SK-N-SH (cell line): Measurements from ENCODE around the gene OR12D2. TPM values are rescaled to one million over a fixed set of nuclear protein-coding genes. Genes with fewer than 3 reads are reported as not detected.
"Not testable (repeated sequence)": the region's sequence is repeated elsewhere in the genome, so short reads cannot be mapped to it uniquely, and the experiment has no call there.

Experiments
- CTCF ChIA-PET: fragments of 300-600, 350-600 bp; formaldehyde crosslinking; extraction: SDS; loops from one replicate; lab custom pipeline; 2021; lab: Yijun Ruan, JAX
- POLR2A ChIA-PET: fragments of 350-600 bp; sonication (Branson Sonifier 250); formaldehyde crosslinking; extraction: SDS; loops from one replicate; lab custom pipeline; 2020; ENCODE audit warnings: antibody characterized with exemption, inconsistent platforms; lab: Yijun Ruan, JAX
- DNase-seq: peaks from one replicate; pipeline ENCODE4 v3.0.0; 2012
- H2AFZ ChIP-seq: fragments of 200-600 bp; sonication (generic); 2 replicates; pipeline ENCODE4 v1.8.1; 2016; ENCODE audit warnings: antibody characterized with exemption, mild to moderate bottlenecking, low read depth
- H3F3A ChIP-seq: fragments of 200-600 bp; sonication (generic); replicated peaks from 2 replicates; pipeline ENCODE3; 2016; ENCODE audit warnings: antibody characterized with exemption, mild to moderate bottlenecking; ENCODE audit not compliant: insufficient read depth
- H3K27ac ChIP-seq, 2 experiments: fragments of 200-500 bp in 1 of 2; fragments of 200-600 bp in 1 of 2; sonication (Bioruptor generic) in 1 of 2; sonication (generic), shearing (Covaris generic) in 1 of 2; 2 replicates each; pipeline versions ENCODE4 v1.5.1 to v1.6.1; 2014 to 2016; ENCODE audit warnings: low read depth in 2 of 2, inconsistent platforms in 1 of 2, low read length in 1 of 2, mild to moderate bottlenecking in 1 of 2, mixed read lengths in 1 of 2
- H3K27me3 ChIP-seq: fragments of 200-600 bp; sonication (generic), shearing (Covaris generic); 2 replicates; pipeline ENCODE4 v1.6.1; 2016; ENCODE audit warnings: mixed run types; ENCODE audit not compliant: insufficient read depth
- H3K36me3 ChIP-seq, 2 experiments: fragments of 200-500 bp in 1 of 2; fragments of 200-600 bp in 1 of 2; sonication (Bioruptor generic) in 1 of 2; sonication (generic) in 1 of 2; replicated peaks in 1 of 2; 2 replicates each; pipeline versions ENCODE3 to v1.5.1; 2014 to 2016; ENCODE audit warnings: low read length in 1 of 2, mild to moderate bottlenecking in 1 of 2; ENCODE audit not compliant: insufficient read depth in 2 of 2, control insufficient read depth in 1 of 2
- H3K4me1 ChIP-seq, 2 experiments: fragments of 200-500 bp in 1 of 2; fragments of 200-600 bp in 1 of 2; sonication (Bioruptor generic) in 1 of 2; sonication (generic), shearing (Covaris generic) in 1 of 2; 2 replicates each; pipeline versions ENCODE4 v1.5.1 to v1.6.1; 2014 to 2016; ENCODE audit warnings: low read depth in 1 of 2, low read length in 1 of 2, mixed run types in 1 of 2; ENCODE audit not compliant: insufficient read depth in 2 of 2, control insufficient read depth in 1 of 2
- H3K4me2 ChIP-seq: fragments of 200-600 bp; sonication (generic), shearing (Covaris generic); 2 replicates; pipeline ENCODE4 v1.6.1; 2017; ENCODE audit warnings: mixed run types
- H3K4me3 ChIP-seq, 2 experiments: fragments of 200-500 bp in 1 of 2; fragments of 200-600 bp in 1 of 2; sonication (Bioruptor generic) in 1 of 2; sonication (generic), shearing (Covaris generic) in 1 of 2; 2 replicates each; pipeline versions ENCODE4 v1.5.1 to v1.8.1; 2014 to 2016; ENCODE audit warnings: low read depth in 2 of 2, inconsistent platforms in 1 of 2, low read length in 1 of 2, mild to moderate bottlenecking in 1 of 2, mixed read lengths in 1 of 2, moderate library complexity in 1 of 2
- H3K79me2 ChIP-seq: fragments of 200-600 bp; sonication (generic); 2 replicates; pipeline ENCODE4 v1.8.1; 2017; ENCODE audit warnings: mild to moderate bottlenecking; ENCODE audit not compliant: insufficient read depth
- H3K9ac ChIP-seq: fragments of 200-600 bp; sonication (generic); 2 replicates; pipeline ENCODE4 v1.6.1; 2017; ENCODE audit warnings: mixed run types
- H3K9me2 ChIP-seq: fragments of 200-600 bp; sonication (generic); 2 replicates; pipeline ENCODE4 v1.6.1; 2017; ENCODE audit warnings: mixed run types
- H3K9me3 ChIP-seq: fragments of 200-600 bp; sonication (generic); 2 replicates; pipeline ENCODE4 v1.6.1; 2017; ENCODE audit warnings: mixed run types, mild to moderate bottlenecking, moderate library complexity
- H4K20me1 ChIP-seq: fragments of 200-600 bp; sonication (generic); 2 replicates; pipeline ENCODE4 v1.6.1; 2017; ENCODE audit warnings: mild to moderate bottlenecking, mixed run types; ENCODE audit not compliant: insufficient read depth
- CHD2 ChIP-seq: fragments of 150-350 bp; IDR thresholded peaks from 2 replicates; pipeline ENCODE4 v1.6.1; 2018; ENCODE audit warnings: low read length; ENCODE audit not compliant: partially characterized antibody
- EP300 ChIP-seq, 2 experiments: IDR thresholded peaks; 2 replicates each; pipeline versions ENCODE4 v1.4.0 to v1.6.1; 2012; ENCODE audit warnings: borderline replicate concordance in 1 of 2, low read depth in 1 of 2, low read length in 1 of 2
- EZH2phosphoT487 ChIP-seq: fragments of 200-600 bp; sonication (generic); IDR thresholded peaks from 2 replicates; pipeline ENCODE4 v1.6.1; 2017; ENCODE audit warnings: low read depth, mixed run types, mild to moderate bottlenecking, antibody characterized with exemption, moderate library complexity, borderline replicate concordance
- GABPA ChIP-seq: IDR thresholded peaks from 2 replicates; pipeline ENCODE4 v1.4.0; 2012; ENCODE audit warnings: low read depth, mild to moderate bottlenecking
- GATA2 ChIP-seq: sonication (generic); formaldehyde crosslinking; IDR thresholded peaks from 2 replicates; pipeline ENCODE4 v1.5.0; 2020; ENCODE audit warnings: mild to moderate bottlenecking, missing genetic modification reagents
- JUND ChIP-seq: IDR thresholded peaks from 2 replicates; pipeline ENCODE4 v1.4.0; 2012
- MEF2A ChIP-seq: IDR thresholded peaks from 2 replicates; pipeline ENCODE4 v1.4.0; 2012; ENCODE audit warnings: low read depth, borderline replicate concordance
- MXI1 ChIP-seq: IDR thresholded peaks from 2 replicates; pipeline ENCODE4 v1.6.1; 2012; ENCODE audit warnings: mild to moderate bottlenecking, low read depth, low read length, improper control_type of control experiment
- RAD21 ChIP-seq: IDR thresholded peaks from 2 replicates; pipeline ENCODE4 v1.6.1; 2012; ENCODE audit warnings: mild to moderate bottlenecking, low read length
- RCOR1 ChIP-seq: fragments of 150-350 bp; IDR thresholded peaks from 2 replicates; pipeline ENCODE4 v1.6.1; 2017; ENCODE audit warnings: antibody characterized with exemption, low read length
- RFX5 ChIP-seq: IDR thresholded peaks from 2 replicates; pipeline ENCODE4 v1.6.1; 2012; ENCODE audit warnings: mild to moderate bottlenecking, improper control_type of control experiment, low read length
- TCF12 ChIP-seq: IDR thresholded peaks from 2 replicates; pipeline ENCODE4 v1.4.0; 2012
- TEAD4 ChIP-seq: IDR thresholded peaks from 2 replicates; pipeline ENCODE4 v1.4.0; 2012; ENCODE audit warnings: mild to moderate bottlenecking, borderline replicate concordance; ENCODE audit not compliant: insufficient read depth
- YY1 ChIP-seq: IDR thresholded peaks from 2 replicates; pipeline ENCODE4 v1.4.0; 2012; ENCODE audit warnings: low read depth, mild to moderate bottlenecking
- WGBS: methylation state at CpG from one replicate; pipeline ENCODE4 v1.1.6; 2017; ENCODE audit warnings: low lambda C conversion rate; 5-methylcytosine and 5-hydroxymethylcytosine counted together
- polyA plus RNA-seq, 3 experiments: library from polyadenylated mRNA; depleted of rRNA; stranded (reverse); fragments of >200 nt; gene quantifications; 2 replicates each; pipeline ENCODE4 v1.2.3, GENCODE V29; 2012
- TF ChIP-seq, protein P1 (sequence below): fragments of 200-600 bp; sonication (generic); IDR thresholded peaks from 2 replicates; pipeline ENCODE4 v1.6.1; 2017; ENCODE audit warnings: antibody characterized with exemption, mild to moderate bottlenecking, moderate library complexity
- TF ChIP-seq, protein P2 (sequence below): fragments of 150-350 bp; IDR thresholded peaks from 2 replicates; pipeline ENCODE4 v1.6.1; 2017; ENCODE audit warnings: antibody characterized with exemption, low read length, low read depth, borderline replicate concordance

The OR12D2 gene, protein sequence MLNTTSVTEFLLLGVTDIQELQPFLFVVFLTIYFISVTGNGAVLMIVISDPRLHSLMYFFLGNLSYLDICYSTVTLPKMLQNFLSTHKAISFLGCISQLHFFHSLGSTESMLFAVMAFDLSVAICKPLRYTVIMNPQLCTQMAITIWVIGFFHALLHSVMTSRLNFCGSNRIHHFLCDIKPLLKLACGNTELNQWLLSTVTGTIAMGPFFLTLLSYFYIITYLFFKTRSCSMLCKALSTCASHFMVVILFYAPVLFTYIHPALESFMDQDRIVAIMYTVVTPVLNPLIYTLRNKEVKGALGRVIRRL
- polyA plus RNA-seq (2012; rRNA removed) = not detected in 2 replicates
- polyA plus RNA-seq (2012; cell fraction: cytosol; rRNA removed) = not detected in 2 replicates
- not detected in 2 replicates for polyA plus RNA-seq (2012; cell fraction: nucleus; rRNA removed)

DNA sequence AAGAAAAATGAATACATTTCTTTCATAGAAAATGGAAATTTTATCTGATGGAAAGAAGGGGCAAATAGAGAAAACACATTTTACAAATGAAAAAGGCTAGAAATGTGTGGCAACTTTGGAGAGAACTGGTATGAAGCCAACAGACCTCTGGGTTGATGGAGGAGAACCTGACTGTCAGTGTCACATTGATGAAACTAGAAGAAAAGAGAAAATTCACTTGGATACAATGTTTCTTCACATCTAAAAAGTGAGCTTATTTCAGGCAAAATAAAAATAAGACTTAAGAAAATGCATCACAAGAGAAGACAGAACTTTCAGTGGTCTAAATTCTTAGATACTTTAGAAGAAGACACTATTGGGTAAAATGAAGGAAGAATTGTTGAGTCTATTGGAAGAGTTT, at the start of gene OR12D2:
Gene OR12D2, plus strand, starts transcription at position 301 of the 400 bp plus-strand sequence. CDS start 1,069 bp downstream, outside the sequence.
- H3K4me3 ChIP-seq = no peak within 1 kb of the TSS
- CTCF ChIA-PET = interaction anchor here (1.1 kb wide), 1 partner anchor 10 kb away, joined by 3 read pairs; no protein-coding TSS in a partner anchor
- no peaks in the 10 kb centered on the region for H3F3A ChIP-seq
- H3K9ac ChIP-seq = no peak within 1 kb of the TSS
- no peak within 1 kb of the TSS for H2AFZ ChIP-seq
- H3K4me2 ChIP-seq = no peak within 1 kb of the TSS
- H3K27me3 ChIP-seq = no peaks in the 10 kb centered on the region; the same call in 1 of the 2 replicates
- TF ChIP-seq, protein P1, sequence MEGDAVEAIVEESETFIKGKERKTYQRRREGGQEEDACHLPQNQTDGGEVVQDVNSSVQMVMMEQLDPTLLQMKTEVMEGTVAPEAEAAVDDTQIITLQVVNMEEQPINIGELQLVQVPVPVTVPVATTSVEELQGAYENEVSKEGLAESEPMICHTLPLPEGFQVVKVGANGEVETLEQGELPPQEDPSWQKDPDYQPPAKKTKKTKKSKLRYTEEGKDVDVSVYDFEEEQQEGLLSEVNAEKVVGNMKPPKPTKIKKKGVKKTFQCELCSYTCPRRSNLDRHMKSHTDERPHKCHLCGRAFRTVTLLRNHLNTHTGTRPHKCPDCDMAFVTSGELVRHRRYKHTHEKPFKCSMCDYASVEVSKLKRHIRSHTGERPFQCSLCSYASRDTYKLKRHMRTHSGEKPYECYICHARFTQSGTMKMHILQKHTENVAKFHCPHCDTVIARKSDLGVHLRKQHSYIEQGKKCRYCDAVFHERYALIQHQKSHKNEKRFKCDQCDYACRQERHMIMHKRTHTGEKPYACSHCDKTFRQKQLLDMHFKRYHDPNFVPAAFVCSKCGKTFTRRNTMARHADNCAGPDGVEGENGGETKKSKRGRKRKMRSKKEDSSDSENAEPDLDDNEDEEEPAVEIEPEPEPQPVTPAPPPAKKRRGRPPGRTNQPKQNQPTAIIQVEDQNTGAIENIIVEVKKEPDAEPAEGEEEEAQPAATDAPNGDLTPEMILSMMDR = no peak
- no peak for TF ChIP-seq TCF12
- TF ChIP-seq RCOR1 = no peak
- no peak for TF ChIP-seq MXI1
- TF ChIP-seq, protein P2, sequence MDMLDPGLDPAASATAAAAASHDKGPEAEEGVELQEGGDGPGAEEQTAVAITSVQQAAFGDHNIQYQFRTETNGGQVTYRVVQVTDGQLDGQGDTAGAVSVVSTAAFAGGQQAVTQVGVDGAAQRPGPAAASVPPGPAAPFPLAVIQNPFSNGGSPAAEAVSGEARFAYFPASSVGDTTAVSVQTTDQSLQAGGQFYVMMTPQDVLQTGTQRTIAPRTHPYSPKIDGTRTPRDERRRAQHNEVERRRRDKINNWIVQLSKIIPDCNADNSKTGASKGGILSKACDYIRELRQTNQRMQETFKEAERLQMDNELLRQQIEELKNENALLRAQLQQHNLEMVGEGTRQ = no peak
- H3K4me1 ChIP-seq = no peaks in the 10 kb centered on the region
- no peak within 1 kb of the TSS for H3K27ac ChIP-seq
- H4K20me1 ChIP-seq = no peaks in the 10 kb centered on the region
- H3K9me3 ChIP-seq = no peaks in the 10 kb centered on the region
- H3K79me2 ChIP-seq = no peaks in the 10 kb centered on the region
- POLR2A ChIA-PET = no interaction called here
- H3K36me3 ChIP-seq = no peaks in the 10 kb centered on the region
- no peaks in the 10 kb centered on the region for H3K9me2 ChIP-seq
- no peak for DNase-seq

DNA sequence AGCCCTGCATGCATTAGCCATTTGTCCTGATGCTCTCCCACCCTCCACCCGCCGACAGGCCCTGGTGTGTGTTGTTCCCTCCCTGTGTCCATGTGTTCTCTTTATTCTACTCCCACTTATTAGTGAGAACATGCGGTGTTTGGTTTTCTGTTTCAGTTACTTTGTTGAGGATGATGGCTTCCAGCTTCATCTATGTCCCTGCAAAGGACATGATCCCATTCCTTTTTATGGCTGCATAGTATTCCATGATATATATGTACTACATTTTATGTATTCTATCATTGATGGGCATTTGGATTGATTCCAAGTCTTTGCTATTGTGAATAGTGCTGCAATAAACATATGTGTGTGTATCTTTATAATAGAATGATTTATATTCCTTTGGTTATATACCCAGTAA, 46.1 kb upstream of the OR12D2 start:
- H3K9me3 ChIP-seq, H3F3A ChIP-seq, H3K79me2 ChIP-seq, H3K27ac ChIP-seq, H3K36me3 ChIP-seq, H3K4me1 ChIP-seq, H2AFZ ChIP-seq, H3K9me2 ChIP-seq, DNase-seq, H3K4me2 ChIP-seq, CTCF ChIA-PET, H3K27me3 ChIP-seq, POLR2A ChIA-PET, H3K9ac ChIP-seq, H3K4me3 ChIP-seq, H4K20me1 ChIP-seq: not testable (repeated sequence)
- WGBS = 6% methylated on average over 3 of the region's 3 CpGs

DNA sequence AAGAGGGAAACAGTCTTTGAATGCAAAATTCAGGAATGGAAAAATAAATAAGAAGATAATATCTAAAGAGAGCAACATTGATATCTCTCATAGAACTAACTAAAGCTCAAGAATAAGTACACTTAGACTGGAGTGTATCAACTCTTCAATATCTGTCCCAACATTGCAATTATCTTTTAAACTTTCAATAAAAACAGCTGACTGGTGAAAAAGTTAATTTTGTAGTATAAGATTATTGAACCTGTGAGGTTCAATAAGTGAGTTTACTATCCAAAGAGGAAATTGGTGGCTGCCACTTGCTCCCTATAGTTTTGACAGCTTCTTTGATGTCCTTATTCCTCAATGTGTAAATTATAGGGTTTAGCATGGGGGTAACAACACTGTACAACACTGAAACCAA, 40.5 kb upstream of the OR12D2 start:
- H3K36me3 ChIP-seq = no peaks in the 10 kb centered on the region
- no peaks in the 10 kb centered on the region for H3K9me3 ChIP-seq
- no peaks in the 10 kb centered on the region for H4K20me1 ChIP-seq
- ChIA-PET CTCF (no interaction called here), POLR2A (no interaction called here)
- no peaks in the 10 kb centered on the region for H3K79me2 ChIP-seq
- no peak overlapping the region for H3K9ac ChIP-seq
- no peak overlapping the region for H3K4me2 ChIP-seq
- no peak for DNase-seq
- H3K27me3 ChIP-seq = no peaks in the 10 kb centered on the region
- H3K4me1 ChIP-seq = no peaks in the 10 kb centered on the region
- H3K4me3 ChIP-seq = no peak overlapping the region
- no peaks in the 10 kb centered on the region for H3F3A ChIP-seq
- H2AFZ ChIP-seq = no peak overlapping the region
- H3K27ac ChIP-seq = no peak overlapping the region
- no peaks in the 10 kb centered on the region for H3K9me2 ChIP-seq
- TF ChIP-seq GABPA = no peak
- TF ChIP-seq, protein P1 = no peak
- TF ChIP-seq RAD21 = no peak
- TF ChIP-seq EP300 (IDR thresholded peaks at IDR 0.05; ENCODE audit: borderline replicate concordance in 1 of 2, low read depth in 1 of 2, low read length in 1 of 2) = no peak
- no peak for TF ChIP-seq TCF12
- TF ChIP-seq CHD2 = no peak
- no peak for TF ChIP-seq EZH2phosphoT487
- TF ChIP-seq MEF2A = no peak
- TF ChIP-seq TEAD4 = no peak
- TF ChIP-seq JUND = no peak
- no peak for TF ChIP-seq GATA2
- no peak for TF ChIP-seq YY1
- TF ChIP-seq RFX5 = no peak
